Esophagus squamous epithelium (tissue), 5 donors: ENCODE results near the gene SASH3. TPM values are rescaled to one million over a fixed set of nuclear protein-coding genes. Genes with fewer than 3 reads are reported as not detected.

Experiments used
- DNase-seq: peaks from one replicate; lab custom pipeline; 2025; lab: John Stamatoyannopoulos, UW
- H3K27ac ChIP-seq, 4 donors: fragments of 200-600 bp; sonication (generic); one replicate each; pipeline ENCODE4 v1.5.1; 2016 to 2019; ENCODE audit warnings: mild to moderate bottlenecking in 1 of 4
- H3K27me3 ChIP-seq, 4 donors: fragments of 200-600 bp; sonication (generic); 1 replicate in 3 of 4; 2 replicates in 1 of 4; pipeline versions ENCODE4 v1.5.1 to v1.6.0; 2017 to 2021; ENCODE audit warnings: antibody characterized with exemption in 1 of 4
- H3K36me3 ChIP-seq, 3 donors: fragments of 200-600 bp; sonication (generic); one replicate each; pipeline ENCODE4 v1.5.1; 2016 to 2019
- H3K4me1 ChIP-seq, 3 donors: fragments of 200-600 bp; sonication (generic); one replicate each; pipeline ENCODE4 v1.5.1; 2017 to 2019
- H3K4me3 ChIP-seq, 4 donors: fragments of 200-600 bp; sonication (generic); 1 replicate in 3 of 4; 2 replicates in 1 of 4; pipeline ENCODE4 v1.5.1; 2016 to 2019; ENCODE audit warnings: mild to moderate bottlenecking in 2 of 4, moderate library complexity in 1 of 4
- H3K9me3 ChIP-seq, 3 donors: fragments of 200-600 bp; sonication (generic); one replicate each; pipeline ENCODE4 v1.5.1; 2016 to 2019
- CTCF ChIP-seq, 6 experiments: fragments of 450-650 bp in 4 of 6; fragments of 200-600 bp in 2 of 6; sonication (generic) in 2 of 6; IDR thresholded peaks; one replicate each; pipeline ENCODE4 v1.5.1; 2016 to 2019; ENCODE audit warnings: antibody characterized with exemption in 6 of 6, mild to moderate bottlenecking in 4 of 6, moderate library complexity in 4 of 6
- POLR2A ChIP-seq, 4 donors: fragments of 450-650 bp; IDR thresholded peaks; one replicate each; pipeline ENCODE4 v1.6.1; 2017; ENCODE audit warnings: antibody characterized with exemption in 4 of 4, mild to moderate bottlenecking in 4 of 4, moderate library complexity in 3 of 4
- WGBS, 2 donors: methylation state at CpG; one replicate each; pipeline ENCODE4 v1.1.5; 2018; 5-methylcytosine and 5-hydroxymethylcytosine counted together
- intact Hi-C: fragments of 100-400 bp; cut with DNase I; formaldehyde crosslinking; loops from one replicate; pipeline ENCODE4 v1.15.0; 2022
- total RNA-seq, 4 donors: library from RNA; depleted of rRNA; stranded (reverse); fragments of >200 nt; gene quantifications; one replicate each; pipeline ENCODE4 v1.1.0, GENCODE V29; 2016
- donor health status: DM: yes; HTN: yes; CAD: no.

Gene SASH3
- total RNA-seq, 4 donors from 2014 or later: 2.5 to 9.3 (median 4.0) TPM

- Histone ChIP-seq H3K27me3 (no peaks in the 10 kb centered on the region), H3K4me1 (no peaks in the 10 kb centered on the region), H3K27ac (no peak overlapping the region), H3K9me3 (no peaks in the 10 kb centered on the region), H3K36me3 (no peaks in the 10 kb centered on the region), H3K4me3 (no peak overlapping the region)
- TF ChIP-seq POLR2A (IDR thresholded peaks at IDR 0.05) (no peak), CTCF (IDR thresholded peaks at IDR 0.05) (no peak)
- intact Hi-C loops: no loop called here
- 72% methylated on average over 4 of the region's 11 CpGs; no CpG with 5 or more reads in 1 of the 2 donors for WGBS, 2 donors
- DNase-seq: no peak
Observed at GRCh38 chrX:129791961-129792570, 12.3 kb downstream of the SASH3 start.

- H3K9me3 ChIP-seq: no peaks in the 10 kb centered on the region
- no peak overlapping the region for H3K4me3 ChIP-seq
- TF ChIP-seq POLR2A (IDR thresholded peaks at IDR 0.05) (no peak), CTCF (IDR thresholded peaks at IDR 0.05) (no peak)
- H3K36me3 ChIP-seq: no peaks in the 10 kb centered on the region
- intact Hi-C loops: no loop called here
- no peak for DNase-seq
- H3K27me3 ChIP-seq: no peaks in the 10 kb centered on the region
- WGBS, 2 donors: 73% methylated on average over 1 of the region's 18 CpGs; no CpG with 5 or more reads in 1 of the 2 donors
- no peaks in the 10 kb centered on the region for H3K4me1 ChIP-seq
- no peak overlapping the region for H3K27ac ChIP-seq
Observed at GRCh38 chrX:129792586-129793291, 13.0 kb downstream of the SASH3 start.

- DNase-seq: no peak
- intact Hi-C loops: no loop called here
- no peaks in the 10 kb centered on the region for H3K9me3 ChIP-seq
- no peaks in the 10 kb centered on the region for H3K4me1 ChIP-seq
- H3K36me3 ChIP-seq: no peaks in the 10 kb centered on the region
- no peaks in the 10 kb centered on the region for H3K27me3 ChIP-seq
- H3K27ac ChIP-seq: no peak overlapping the region
- no peak overlapping the region for H3K4me3 ChIP-seq
- no peak for TF ChIP-seq CTCF (IDR thresholded peaks at IDR 0.05)
- TF ChIP-seq POLR2A (IDR thresholded peaks at IDR 0.05): no peak
- no CpG with 5 or more reads among the region's 20 CpGs for WGBS, 2 donors
Observed at GRCh38 chrX:129793604-129794191, 13.9 kb downstream of the SASH3 start.

- no peak for DNase-seq
- TF ChIP-seq CTCF (IDR thresholded peaks at IDR 0.05): no peak
- TF ChIP-seq POLR2A (IDR thresholded peaks at IDR 0.05): no peak
- Histone ChIP-seq H3K36me3 (no peaks in the 10 kb centered on the region), H3K27me3 (no peaks in the 10 kb centered on the region), H3K4me3 (no peak overlapping the region), H3K4me1 (no peaks in the 10 kb centered on the region), H3K9me3 (no peaks in the 10 kb centered on the region), H3K27ac (no peak overlapping the region)
- intact Hi-C loops: no loop called here
- WGBS, 2 donors: no CpG with 5 or more reads among the region's 1 CpG
Observed at GRCh38 chrX:129795584-129795983, 15.8 kb downstream of the SASH3 start.
